HG03139 (cell line): ENCODE results near the gene STARD6.
"Not testable (repeated sequence)": the region's sequence is repeated elsewhere in the genome, so short reads cannot be mapped to it uniquely, and the experiment has no call there.

Experiments
- ATAC-seq: cut with Tn5 transposase; IDR thresholded peaks from one replicate; pipeline ENCODE4 v1.9.1; 2021; ENCODE audit not compliant: unreplicated experiment

The STARD6 gene

DNA sequence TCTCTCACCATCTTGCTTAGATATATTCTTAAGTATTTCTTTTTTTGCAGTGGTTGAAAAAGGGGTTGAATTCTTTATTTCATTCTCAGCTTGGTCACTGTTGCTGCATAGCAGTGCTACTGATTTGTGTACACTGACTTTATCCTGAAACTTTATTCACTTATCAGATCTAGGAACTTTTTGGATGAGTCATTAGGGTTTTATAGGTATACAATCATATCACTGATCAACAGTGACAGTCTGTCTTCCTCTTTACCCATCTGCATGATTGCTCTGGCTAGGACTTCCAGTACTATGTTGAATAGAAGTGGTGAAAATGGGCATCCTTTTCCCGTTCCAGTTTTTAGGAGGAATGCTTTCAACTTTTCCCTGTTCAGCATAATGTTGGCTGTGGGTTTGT lies 6.5 kb downstream of the STARD6 start:
- no peak for ATAC-seq

GRCh38 chr18:54338230-54338629 lies 19.4 kb downstream of the STARD6 start:
- no peak for ATAC-seq

GRCh38 chr18:54335638-54336173 lies 22.0 kb downstream of the STARD6 start:
- ATAC-seq, result no peak

DNA sequence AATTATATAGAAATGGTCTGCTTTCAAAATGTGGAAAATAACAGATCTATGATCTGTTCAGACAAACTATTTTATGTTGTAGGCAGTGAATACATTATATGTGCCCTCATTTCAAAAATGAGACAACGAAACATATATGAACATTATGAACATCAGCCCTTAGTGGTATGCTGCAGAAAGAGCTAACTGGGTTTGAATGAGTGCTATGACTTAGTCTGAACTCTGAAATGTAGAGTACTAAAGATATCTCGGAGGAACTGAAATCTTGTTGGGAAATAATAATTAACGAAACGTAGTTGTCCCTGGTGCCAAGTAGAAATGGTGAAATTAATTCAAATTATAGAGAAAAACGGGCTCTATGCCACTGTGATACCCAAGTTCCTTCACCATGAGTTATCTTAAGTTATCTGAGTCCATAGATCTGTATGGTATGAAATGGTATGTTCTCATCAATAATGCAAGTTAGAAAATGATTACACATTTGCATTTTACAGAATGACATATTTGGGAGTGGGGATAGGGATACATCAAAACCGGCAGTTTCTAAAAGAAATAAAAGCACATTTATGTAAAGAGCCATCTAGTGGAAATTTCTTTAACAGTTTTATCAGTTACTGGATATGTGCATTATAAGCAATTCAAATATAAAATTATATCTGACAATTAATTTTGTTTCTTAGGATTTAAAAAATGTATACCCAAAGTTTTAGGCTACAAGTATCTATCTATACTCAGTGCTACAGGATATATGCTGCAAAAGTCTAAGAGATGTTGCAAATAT lies 26.7 kb downstream of the STARD6 start:
- ATAC-seq, result no peak

GRCh38 chr18:54329787-54330186 lies 27.9 kb downstream of the STARD6 start:
- no peak for ATAC-seq

GRCh38 chr18:54327818-54328217 lies 29.8 kb downstream of the STARD6 start:
- ATAC-seq, result no peak

DNA sequence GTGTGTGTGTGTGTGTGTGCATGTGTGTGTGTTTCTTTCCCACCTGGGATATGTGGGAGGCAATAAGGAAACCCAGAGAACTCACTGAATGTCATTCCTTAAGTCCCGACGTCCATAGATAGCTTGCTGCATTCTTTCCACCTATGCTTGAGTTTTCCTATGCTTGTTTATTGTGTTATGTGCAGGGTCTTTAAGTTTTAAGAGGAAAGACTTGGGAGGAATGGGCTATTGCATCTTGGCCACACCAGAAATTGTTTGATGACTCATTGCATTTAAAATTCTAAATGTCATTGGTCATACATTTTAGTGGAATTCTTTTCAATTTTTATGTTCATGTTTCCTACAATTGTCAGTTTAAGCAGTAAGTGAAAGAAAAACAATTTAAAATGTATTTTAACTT lies 33.7 kb downstream of the STARD6 start:
- no peak for ATAC-seq

DNA sequence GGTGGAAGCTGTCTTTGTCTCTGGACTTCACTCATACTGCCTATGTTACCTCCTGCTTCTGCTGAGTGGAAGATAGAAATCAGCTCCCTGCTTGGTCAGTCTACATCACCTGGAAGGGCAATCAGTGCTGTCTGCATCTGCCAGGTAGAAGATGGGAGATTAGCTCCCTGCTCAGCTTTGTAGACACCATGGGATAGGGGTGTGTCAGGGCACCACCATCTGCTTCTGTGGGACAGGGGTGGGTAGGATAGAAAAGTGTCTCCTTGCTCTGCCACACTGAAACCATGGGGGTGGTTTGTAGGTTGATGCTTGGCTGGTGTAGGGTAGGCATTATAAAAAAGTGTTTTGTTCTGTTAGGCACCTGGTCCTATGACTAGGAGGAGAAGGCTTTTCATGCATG lies 34.1 kb downstream of the STARD6 start:
- ATAC-seq, result no peak

- no peak for ATAC-seq
Observed at GRCh38 chr18:54316071-54316820, 41.4 kb downstream of the STARD6 start.

- not testable (repeated sequence) for ATAC-seq
Observed at GRCh38 chr18:54309564-54309963, 48.1 kb downstream of the STARD6 start.

DNA sequence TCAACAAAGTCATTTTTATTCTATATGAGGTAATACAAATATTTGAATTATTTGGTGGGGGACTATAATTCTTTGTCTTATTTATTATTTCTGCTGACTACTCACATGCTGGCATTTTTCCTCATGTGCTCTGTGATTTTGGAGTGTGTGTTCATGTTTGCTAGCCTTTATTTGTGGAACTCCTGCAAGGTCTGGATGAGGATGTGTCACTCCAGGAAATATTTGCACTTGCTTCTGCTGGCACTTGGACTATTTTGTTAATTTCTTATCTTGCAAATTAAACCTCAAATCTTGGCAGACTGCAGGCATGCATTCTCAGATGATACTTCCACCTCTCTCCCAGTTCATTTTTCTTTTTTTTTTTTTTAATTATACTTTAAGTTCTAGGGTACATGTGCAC lies 54.2 kb downstream of the STARD6 start:
- ATAC-seq, result no peak

DNA sequence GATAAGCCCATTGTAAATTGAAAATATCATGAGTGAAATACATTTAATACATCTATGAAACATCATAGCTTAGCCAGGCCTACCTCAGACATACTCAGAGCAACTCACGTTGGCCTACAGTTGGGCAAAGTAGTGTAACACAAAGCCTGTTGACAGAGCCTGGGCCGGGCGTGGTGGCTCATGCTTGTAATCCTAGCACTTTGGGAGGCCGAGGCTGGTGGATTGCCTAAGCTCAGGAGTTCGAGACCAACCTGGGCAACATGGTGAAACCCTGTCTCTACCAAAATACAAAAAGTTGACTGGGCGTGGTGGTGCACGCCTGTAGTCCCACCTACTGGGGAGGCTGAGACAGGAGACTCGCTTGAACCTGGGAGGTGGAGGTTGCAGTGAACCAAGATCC lies 58.7 kb downstream of the STARD6 start:
- not testable (repeated sequence) for ATAC-seq

DNA sequence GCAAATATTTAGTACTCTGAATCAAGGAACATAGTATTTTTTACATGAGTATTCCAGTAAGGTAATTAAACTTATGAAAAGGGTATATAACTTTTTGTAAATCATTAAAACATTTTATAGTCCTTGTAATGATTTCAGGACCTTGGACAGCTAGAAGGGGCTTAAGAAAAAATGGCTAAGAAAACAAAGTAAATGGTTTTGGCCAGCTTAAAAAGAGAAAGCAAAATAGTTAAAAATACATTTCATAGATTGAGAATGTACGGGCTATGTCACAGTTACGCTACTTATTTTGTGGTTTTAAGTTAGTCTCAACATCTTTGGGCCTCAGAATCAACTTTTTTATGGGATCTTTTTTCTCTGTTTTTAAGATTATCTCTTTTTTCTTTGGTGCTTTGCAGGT lies 61.6 kb downstream of the STARD6 start:
- no peak for ATAC-seq

- ATAC-seq, result no peak
Observed at GRCh38 chr18:54294274-54294673, 63.4 kb downstream of the STARD6 start.

DNA sequence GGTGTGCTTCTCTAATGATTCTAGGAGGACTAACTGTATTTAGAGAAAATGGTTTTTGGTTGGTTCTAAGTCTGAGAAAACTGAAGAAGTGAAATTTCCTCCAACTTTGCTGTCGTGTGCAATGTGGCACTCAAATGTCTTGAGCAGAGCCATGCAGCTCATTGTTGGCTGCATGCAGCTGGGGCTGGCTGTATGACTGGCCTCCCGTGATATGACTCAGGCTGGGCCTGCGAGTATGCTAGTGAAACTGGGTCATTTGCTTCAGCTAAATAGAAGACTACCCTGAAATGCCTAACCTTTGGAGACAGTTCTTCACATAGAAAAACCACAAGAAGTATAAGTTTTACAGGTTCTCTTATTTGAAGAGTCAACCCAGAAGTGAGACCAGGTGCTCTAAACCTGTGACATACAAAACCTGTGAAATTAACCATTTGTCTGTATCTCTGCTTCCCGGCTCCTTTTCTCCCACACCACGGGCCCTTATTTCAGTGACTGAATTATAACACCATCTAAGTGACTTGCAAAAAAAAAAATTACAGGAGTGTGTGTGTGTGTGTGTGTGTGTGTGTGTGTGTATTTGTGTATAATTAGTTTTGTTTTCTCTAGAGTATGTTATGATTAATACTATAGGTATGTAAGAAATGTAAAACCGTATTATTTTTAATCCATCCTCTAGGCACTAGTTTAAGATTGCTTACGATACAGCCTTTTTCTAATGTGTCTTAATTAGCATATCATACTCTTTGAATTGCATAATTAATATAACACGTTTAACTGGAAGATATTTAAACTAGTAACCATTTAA lies 72.5 kb downstream of the STARD6 start:
- peak; percentile 100 for ATAC-seq

GRCh38 chr18:54284535-54284934 lies 73.1 kb downstream of the STARD6 start:
- ATAC-seq, result peak; percentile 21

GRCh38 chr18:54280220-54280569 lies 77.5 kb downstream of the STARD6 start:
- no peak for ATAC-seq

DNA sequence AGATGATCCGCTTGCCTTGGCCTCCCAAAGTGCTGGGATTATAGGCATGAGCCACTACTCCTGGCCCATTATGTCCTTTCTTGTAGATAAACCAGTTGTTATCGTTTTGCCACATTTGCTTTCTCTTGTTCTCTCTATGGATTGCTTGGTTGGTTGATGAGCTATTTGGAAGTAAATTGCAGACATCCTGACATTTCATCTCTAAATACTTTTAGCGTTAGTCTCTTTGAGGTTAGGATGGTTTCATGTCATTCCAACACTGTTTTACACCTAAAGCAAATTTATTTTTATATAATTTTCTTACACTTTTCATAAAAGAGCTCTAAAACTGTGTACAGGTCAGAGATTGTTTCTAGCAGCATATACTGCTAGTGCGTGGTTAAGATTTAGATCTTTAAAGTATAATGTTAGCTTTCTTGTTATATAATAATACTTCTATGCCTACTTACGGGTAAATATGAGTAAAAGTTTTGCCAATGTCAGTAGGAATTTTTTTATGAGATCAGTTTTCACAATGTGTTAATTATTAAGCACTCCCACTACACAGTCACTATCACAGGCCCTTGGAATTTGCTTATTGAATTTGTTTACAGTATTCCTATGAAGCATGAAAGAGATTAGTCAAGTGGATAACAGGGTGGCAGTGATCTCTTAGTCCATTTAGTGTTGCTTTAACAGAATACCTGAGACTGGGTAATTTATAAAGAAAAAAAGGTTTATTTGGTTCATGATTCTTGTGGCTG lies 78.0 kb downstream of the STARD6 start:
- ATAC-seq, result no peak

GRCh38 chr18:54278615-54279014 lies 79.0 kb downstream of the STARD6 start:
- no peak for ATAC-seq

DNA sequence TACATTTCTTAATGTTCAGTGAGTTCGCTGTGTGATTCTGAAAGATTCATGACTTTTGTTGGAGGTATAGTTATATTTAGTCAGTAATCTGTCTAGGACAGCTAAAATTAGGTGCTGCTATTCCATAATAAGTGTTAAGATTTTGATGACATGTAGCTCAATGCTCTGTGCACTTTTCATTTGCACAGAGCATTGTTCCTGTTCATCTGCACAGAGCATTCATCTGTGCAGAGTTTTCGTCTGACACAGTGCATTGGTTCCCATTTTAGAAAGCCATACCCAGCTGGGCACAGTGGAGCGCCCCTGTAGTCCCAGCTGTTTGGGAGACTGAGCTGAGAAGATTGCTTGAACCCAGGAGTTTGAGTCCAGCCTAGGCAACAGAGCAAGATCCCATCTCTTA lies 79.8 kb downstream of the STARD6 start:
- ATAC-seq, result no peak
